ENCODE data around the gene FAAP24.
"Not testable (repeated sequence)": the region's sequence is repeated elsewhere in the genome, so short reads cannot be mapped to it uniquely, and the experiment has no call there.

The FAAP24 gene

GRCh38 chr19:33000510-33000909 lies 28.5 kb downstream of the FAAP24 start:
- DNase-seq, result no peak

- DNase-seq, result no peak
These were observed 28.9 kb downstream of the FAAP24 start for GRCh38 chr19:33000910-33001309.

- DNase-seq, result not testable (repeated sequence)
These were observed 30.3 kb downstream of the FAAP24 start for GRCh38 chr19:33002126-33002865.

GRCh38 chr19:33003424-33004024 lies 31.5 kb downstream of the FAAP24 start:
- DNase-seq, result not testable (repeated sequence)

GRCh38 chr19:33005440-33005839 lies 33.4 kb downstream of the FAAP24 start:
- DNase-seq, result no peak

GRCh38 chr19:33008738-33009137 lies 36.7 kb downstream of the FAAP24 start:
- no peak for DNase-seq

GRCh38 chr19:33010891-33011290 lies 38.8 kb downstream of the FAAP24 start:
- DNase-seq, result not testable (repeated sequence)

GRCh38 chr19:33022472-33023116 lies 50.6 kb downstream of the FAAP24 start:
- no peak for DNase-seq

- no peak for DNase-seq
These were observed 52.4 kb downstream of the FAAP24 start for GRCh38 chr19:33024398-33024797.

GRCh38 chr19:33025468-33026238 lies 53.6 kb downstream of the FAAP24 start:
- not testable (repeated sequence) for DNase-seq

GRCh38 chr19:33026602-33027001 lies 54.6 kb downstream of the FAAP24 start:
- not testable (repeated sequence) for DNase-seq
